Measurements from ENCODE around the gene ERVFRD-1.

DNA sequence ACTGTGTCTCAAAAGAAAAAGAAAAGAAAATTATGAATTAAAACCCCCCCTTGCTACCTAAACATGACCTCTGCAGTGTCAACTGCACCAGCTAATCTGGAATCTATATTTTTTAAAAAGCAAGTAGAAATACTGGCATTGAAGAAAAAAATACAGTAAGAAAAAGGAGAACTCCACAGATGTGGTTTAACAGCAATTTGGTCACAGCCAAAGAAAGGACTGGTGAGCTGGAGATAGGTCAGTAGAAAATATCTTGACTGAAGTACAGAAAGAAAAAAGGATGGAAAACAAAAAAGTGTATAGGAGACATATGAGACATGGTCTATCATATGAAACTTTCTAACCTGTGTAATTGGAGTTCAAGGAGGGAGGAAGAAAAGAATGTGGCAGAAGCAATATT lies 44.1 kb upstream of the ERVFRD-1 start:
- TF ChIP-seq, protein P1, sequence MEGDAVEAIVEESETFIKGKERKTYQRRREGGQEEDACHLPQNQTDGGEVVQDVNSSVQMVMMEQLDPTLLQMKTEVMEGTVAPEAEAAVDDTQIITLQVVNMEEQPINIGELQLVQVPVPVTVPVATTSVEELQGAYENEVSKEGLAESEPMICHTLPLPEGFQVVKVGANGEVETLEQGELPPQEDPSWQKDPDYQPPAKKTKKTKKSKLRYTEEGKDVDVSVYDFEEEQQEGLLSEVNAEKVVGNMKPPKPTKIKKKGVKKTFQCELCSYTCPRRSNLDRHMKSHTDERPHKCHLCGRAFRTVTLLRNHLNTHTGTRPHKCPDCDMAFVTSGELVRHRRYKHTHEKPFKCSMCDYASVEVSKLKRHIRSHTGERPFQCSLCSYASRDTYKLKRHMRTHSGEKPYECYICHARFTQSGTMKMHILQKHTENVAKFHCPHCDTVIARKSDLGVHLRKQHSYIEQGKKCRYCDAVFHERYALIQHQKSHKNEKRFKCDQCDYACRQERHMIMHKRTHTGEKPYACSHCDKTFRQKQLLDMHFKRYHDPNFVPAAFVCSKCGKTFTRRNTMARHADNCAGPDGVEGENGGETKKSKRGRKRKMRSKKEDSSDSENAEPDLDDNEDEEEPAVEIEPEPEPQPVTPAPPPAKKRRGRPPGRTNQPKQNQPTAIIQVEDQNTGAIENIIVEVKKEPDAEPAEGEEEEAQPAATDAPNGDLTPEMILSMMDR (IDR thresholded peaks at IDR 0.05): no peak
- TF ChIP-seq POLR2AphosphoS5 (IDR thresholded peaks at IDR 0.05) (no peak), POLR2A (IDR thresholded peaks at IDR 0.05) (no peak)
